Osteoblast (primary cell): ENCODE results near the gene MRC1. TPM values are rescaled to one million over a fixed set of nuclear protein-coding genes. Genes with fewer than 3 reads are reported as not detected.
A peak's percentile ranks its signal among the peaks of the same experiment; 100 is the strongest.
"Not testable (repeated sequence)": the region's sequence is repeated elsewhere in the genome, so short reads cannot be mapped to it uniquely, and the experiment has no call there.

ENCODE experiments used
- DNase-seq: peaks from one replicate; pipeline ENCODE4 v3.0.0; 2011; ENCODE audit warnings: low spot score, mixed read lengths; ENCODE audit not compliant: insufficient read length; ENCODE audit errors: missing footprints
- H2AFZ ChIP-seq: 2 replicates; pipeline ENCODE4 v1.6.0; 2011; ENCODE audit warnings: mild to moderate bottlenecking, low read length
- H3K27ac ChIP-seq: 2 replicates; pipeline ENCODE4 v1.5.1; 2011; ENCODE audit warnings: mild to moderate bottlenecking, low read depth, low read length, moderate library complexity
- H3K27me3 ChIP-seq: 2 replicates; pipeline ENCODE4 v1.6.0; 2012; ENCODE audit warnings: mild to moderate bottlenecking, control low read depth, inconsistent platforms, low read length, moderate library complexity; ENCODE audit not compliant: insufficient read depth
- H3K36me3 ChIP-seq: 2 replicates; pipeline ENCODE4 v1.5.1; 2011; ENCODE audit warnings: mild to moderate bottlenecking, low read length, control low read depth, moderate library complexity; ENCODE audit not compliant: insufficient read depth
- H3K4me1 ChIP-seq: 2 replicates; pipeline ENCODE4 v1.5.1; 2011; ENCODE audit warnings: mild to moderate bottlenecking, low read length, control low read depth, moderate library complexity; ENCODE audit not compliant: insufficient read depth
- H3K4me2 ChIP-seq: 2 replicates; pipeline ENCODE4 v1.6.0; 2011; ENCODE audit warnings: mild to moderate bottlenecking, low read length; ENCODE audit not compliant: insufficient read depth
- H3K4me3 ChIP-seq: fragments of 200-600 bp; sonication (generic); 3 replicates; pipeline ENCODE4 v1.5.1; 2012; ENCODE audit warnings: mild to moderate bottlenecking, low read length, inconsistent platforms; ENCODE audit not compliant: insufficient read depth
- H3K79me2 ChIP-seq: 2 replicates; pipeline ENCODE4 v1.6.0; 2012; ENCODE audit warnings: mild to moderate bottlenecking, low read length, control low read depth, inconsistent platforms; ENCODE audit not compliant: insufficient read depth
- H3K9me3 ChIP-seq: 2 replicates; pipeline ENCODE4 v1.5.1; 2011; ENCODE audit warnings: low read depth, low read length, control low read depth
- H4K20me1 ChIP-seq: 2 replicates; pipeline ENCODE4 v1.6.0; 2012; ENCODE audit warnings: mild to moderate bottlenecking, low read length, control low read depth; ENCODE audit not compliant: insufficient read depth
- CTCF ChIP-seq: IDR thresholded peaks from 2 replicates; pipeline ENCODE4 v1.5.1; 2011; ENCODE audit warnings: mild to moderate bottlenecking, low read depth, low read length, moderate library complexity; ENCODE audit errors: extremely low read depth
- total RNA-seq: library from RNA; depleted of rRNA; stranded (reverse); fragments of >200 nt; gene quantifications from 2 replicates; pipeline ENCODE4 v1.2.3, GENCODE V29; 2012

Gene MRC1
- total RNA-seq, 1 donor: 0.36 TPM

GRCh38 chr10:17951868-17952371 lies 142.8 kb downstream of the MRC1 start, which contains the start of gene SLC39A12:
Gene SLC39A12, plus strand, starts transcription at chr10:17951918. Its CDS starts 1,359 bp downstream, at chr10:17953277.
- Histone ChIP-seq H3K4me1 (peaks cover 15% of the 10 kb centered on the region), H3K27ac (no peak within 1 kb of the TSS), H2AFZ (peak within 1 kb of the TSS; percentile 69), H4K20me1 (no peaks in the 10 kb centered on the region), H3K9me3 (no peaks in the 10 kb centered on the region), H3K36me3 (no peaks in the 10 kb centered on the region), H3K4me2 (peak within 1 kb of the TSS; percentile 42), H3K27me3 (peaks cover 2% of the 10 kb centered on the region), H3K4me3 (no peak within 1 kb of the TSS), H3K79me2 (no peaks in the 10 kb centered on the region)
- peak; percentile 90 for DNase-seq
- no peak for TF ChIP-seq CTCF

GRCh38 chr10:17954372-17954771 lies 145.2 kb downstream of the MRC1 start:
- not testable (repeated sequence) for H3K27me3 ChIP-seq, H2AFZ ChIP-seq, H4K20me1 ChIP-seq, DNase-seq, H3K36me3 ChIP-seq, H3K79me2 ChIP-seq, H3K4me2 ChIP-seq, H3K27ac ChIP-seq, H3K4me3 ChIP-seq, H3K9me3 ChIP-seq
- peaks cover 15% of the 10 kb centered on the region for H3K4me1 ChIP-seq

- Histone ChIP-seq H3K27me3 (peaks cover 2% of the 10 kb centered on the region), H3K4me3 (no peak overlapping the region), H3K9me3 (no peaks in the 10 kb centered on the region), H3K36me3 (no peaks in the 10 kb centered on the region), H3K4me2 (no peak overlapping the region), H2AFZ (peak overlapping the region; percentile 61), H3K27ac (no peak overlapping the region), H4K20me1 (no peaks in the 10 kb centered on the region), H3K4me1 (peaks cover 15% of the 10 kb centered on the region), H3K79me2 (no peaks in the 10 kb centered on the region)
- no peak for TF ChIP-seq CTCF
- no peak for DNase-seq
These were observed 145.7 kb downstream of the MRC1 start for GRCh38 chr10:17954861-17955260.

- H3K79me2 ChIP-seq: no peaks in the 10 kb centered on the region
These were observed 148.9 kb downstream of the MRC1 start for GRCh38 chr10:17958049-17958448.

More at GRCh38 chr10:17958049-17958448, 148.9 kb downstream of the MRC1 start:
- Histone ChIP-seq H3K27me3 (peaks cover 2% of the 10 kb centered on the region), H3K9me3 (no peaks in the 10 kb centered on the region), H3K4me3 (no peak overlapping the region), H3K36me3 (no peaks in the 10 kb centered on the region), H3K4me1 (peaks cover 12% of the 10 kb centered on the region), H2AFZ (no peak overlapping the region), H4K20me1 (no peaks in the 10 kb centered on the region), H3K27ac (no peak overlapping the region), H3K4me2 (no peak overlapping the region)
- DNase-seq: no peak
- TF ChIP-seq CTCF: no peak
